Gastroesophageal sphincter (tissue), 3 donors: ENCODE data around the gene CDK12.

Experiments used
- CTCF ChIP-seq, 4 experiments: fragments of 200-600 bp in 2 of 4; fragments of 450-650 bp in 2 of 4; sonication (generic) in 1 of 4; IDR thresholded peaks; one replicate each; pipeline ENCODE4 v1.5.1; 2017 to 2019; ENCODE audit warnings: antibody characterized with exemption in 4 of 4, mild to moderate bottlenecking in 2 of 4, moderate library complexity in 2 of 4
- EP300 ChIP-seq: sonication (generic); formaldehyde crosslinking; IDR thresholded peaks from one replicate; pipeline ENCODE4 v1.6.1; 2017; ENCODE audit warnings: antibody characterized with exemption, mild to moderate bottlenecking
- POLR2A ChIP-seq, 2 donors: fragments of 450-650 bp; IDR thresholded peaks; one replicate each; pipeline ENCODE4 v1.6.1; 2017; ENCODE audit warnings: antibody characterized with exemption in 2 of 2, mild to moderate bottlenecking in 2 of 2, moderate library complexity in 1 of 2

GRCh38 chr17:39461113-39461925 lies at the start of gene CDK12:
- TF ChIP-seq EP300 (no peak), CTCF (IDR thresholded peaks at IDR 0.05) (no peak), POLR2A (IDR thresholded peaks at IDR 0.05) (peak; percentile 83 to 84)
